22Rv1 (cell line): ENCODE data around the gene ZBBX.

Source experiments
- ZFX ChIP-seq: fragments of 450-650 bp; IDR thresholded peaks from 2 replicates; pipeline ENCODE4 v1.6.1; 2017; ENCODE audit warnings: antibody characterized with exemption, borderline replicate concordance
- TF ChIP-seq, protein P1 (sequence below): fragments of 450-650 bp; IDR thresholded peaks from 2 replicates; pipeline ENCODE4 v1.5.1; 2017; ENCODE audit warnings: mild to moderate bottlenecking

- TF ChIP-seq, protein P1, sequence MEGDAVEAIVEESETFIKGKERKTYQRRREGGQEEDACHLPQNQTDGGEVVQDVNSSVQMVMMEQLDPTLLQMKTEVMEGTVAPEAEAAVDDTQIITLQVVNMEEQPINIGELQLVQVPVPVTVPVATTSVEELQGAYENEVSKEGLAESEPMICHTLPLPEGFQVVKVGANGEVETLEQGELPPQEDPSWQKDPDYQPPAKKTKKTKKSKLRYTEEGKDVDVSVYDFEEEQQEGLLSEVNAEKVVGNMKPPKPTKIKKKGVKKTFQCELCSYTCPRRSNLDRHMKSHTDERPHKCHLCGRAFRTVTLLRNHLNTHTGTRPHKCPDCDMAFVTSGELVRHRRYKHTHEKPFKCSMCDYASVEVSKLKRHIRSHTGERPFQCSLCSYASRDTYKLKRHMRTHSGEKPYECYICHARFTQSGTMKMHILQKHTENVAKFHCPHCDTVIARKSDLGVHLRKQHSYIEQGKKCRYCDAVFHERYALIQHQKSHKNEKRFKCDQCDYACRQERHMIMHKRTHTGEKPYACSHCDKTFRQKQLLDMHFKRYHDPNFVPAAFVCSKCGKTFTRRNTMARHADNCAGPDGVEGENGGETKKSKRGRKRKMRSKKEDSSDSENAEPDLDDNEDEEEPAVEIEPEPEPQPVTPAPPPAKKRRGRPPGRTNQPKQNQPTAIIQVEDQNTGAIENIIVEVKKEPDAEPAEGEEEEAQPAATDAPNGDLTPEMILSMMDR, result peak; percentile 95
- no peak for TF ChIP-seq ZFX
Measured at GRCh38 chr3:167380004-167380689, at the start of gene ZBBX.
